Measurements from ENCODE around the gene PSMD2. TPM values are rescaled to one million over a fixed set of nuclear protein-coding genes. Genes with fewer than 3 reads are reported as not detected.

Gene PSMD2
- total RNA-seq, 1 experiment from 2014 or later, result 359 TPM

DNA sequence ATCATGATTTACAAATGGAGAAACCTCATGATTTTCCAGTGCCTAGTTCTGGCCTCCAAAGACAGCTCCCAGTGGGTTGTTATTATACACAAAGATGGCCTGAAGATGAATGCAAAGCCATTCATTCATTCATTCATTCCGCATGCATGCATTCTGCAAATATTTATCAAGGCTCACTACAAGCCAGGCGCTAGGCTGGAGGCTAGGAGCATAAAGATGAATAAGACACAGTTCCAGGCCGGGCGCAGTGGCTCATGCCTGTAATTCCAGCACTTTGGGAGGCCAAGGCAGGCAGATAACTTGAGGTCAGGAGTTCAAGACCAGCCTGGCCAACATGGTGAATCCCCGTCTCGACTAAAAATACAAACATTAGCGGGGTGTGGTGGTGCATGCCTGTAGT is 2.4 kb upstream of the PSMD2 start:
- no peak overlapping the region for H3K27ac Mint-ChIP-seq
- TF ChIP-seq, protein P1, sequence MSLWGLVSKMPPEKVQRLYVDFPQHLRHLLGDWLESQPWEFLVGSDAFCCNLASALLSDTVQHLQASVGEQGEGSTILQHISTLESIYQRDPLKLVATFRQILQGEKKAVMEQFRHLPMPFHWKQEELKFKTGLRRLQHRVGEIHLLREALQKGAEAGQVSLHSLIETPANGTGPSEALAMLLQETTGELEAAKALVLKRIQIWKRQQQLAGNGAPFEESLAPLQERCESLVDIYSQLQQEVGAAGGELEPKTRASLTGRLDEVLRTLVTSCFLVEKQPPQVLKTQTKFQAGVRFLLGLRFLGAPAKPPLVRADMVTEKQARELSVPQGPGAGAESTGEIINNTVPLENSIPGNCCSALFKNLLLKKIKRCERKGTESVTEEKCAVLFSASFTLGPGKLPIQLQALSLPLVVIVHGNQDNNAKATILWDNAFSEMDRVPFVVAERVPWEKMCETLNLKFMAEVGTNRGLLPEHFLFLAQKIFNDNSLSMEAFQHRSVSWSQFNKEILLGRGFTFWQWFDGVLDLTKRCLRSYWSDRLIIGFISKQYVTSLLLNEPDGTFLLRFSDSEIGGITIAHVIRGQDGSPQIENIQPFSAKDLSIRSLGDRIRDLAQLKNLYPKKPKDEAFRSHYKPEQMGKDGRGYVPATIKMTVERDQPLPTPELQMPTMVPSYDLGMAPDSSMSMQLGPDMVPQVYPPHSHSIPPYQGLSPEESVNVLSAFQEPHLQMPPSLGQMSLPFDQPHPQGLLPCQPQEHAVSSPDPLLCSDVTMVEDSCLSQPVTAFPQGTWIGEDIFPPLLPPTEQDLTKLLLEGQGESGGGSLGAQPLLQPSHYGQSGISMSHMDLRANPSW (CRISPR knock-in tag; conservative IDR thresholded peaks at IDR 0.05; ENCODE audit: low read depth), result no peak
- TF ChIP-seq NR2C2 (CRISPR knock-in tag; IDR thresholded peaks at IDR 0.05), result no peak
- no peak for TF ChIP-seq SMAD3 (CRISPR knock-in tag; IDR thresholded peaks at IDR 0.05; ENCODE audit: borderline replicate concordance)
- TF ChIP-seq NFATC4 (CRISPR knock-in tag; IDR thresholded peaks at IDR 0.05), result no peak
- no peak for TF ChIP-seq JAZF1 (CRISPR knock-in tag; IDR thresholded peaks at IDR 0.05)
- TF ChIP-seq ZNF263 (CRISPR knock-in tag; IDR thresholded peaks at IDR 0.05; ENCODE audit: low read depth), result no peak
- TF ChIP-seq ZNF317 (CRISPR knock-in tag; IDR thresholded peaks at IDR 0.05; ENCODE audit: borderline replicate concordance, low read depth), result no peak
- DNase-seq (ENCODE audit: low spot score), result no peak
- ChIA-PET CTCF (interaction anchor here (0.7 kb wide), 1 partner anchor 1315 kb away, joined by 3 read pairs; no protein-coding TSS in a partner anchor), POLR2A (interaction anchor here (0.6 kb wide), 1 partner anchor 407 kb away, joined by 4 read pairs; no protein-coding TSS in a partner anchor)
- peaks cover 5% of the 10 kb centered on the region; the same call in 1 of the 2 replicates for H3K27me3 Mint-ChIP-seq (ENCODE audit: low read depth)
- no peak overlapping the region for H3K4me3 Mint-ChIP-seq
- H3K9me3 Mint-ChIP-seq, result no peaks in the 10 kb centered on the region
- peaks cover 19% of the 10 kb centered on the region for H3K36me3 Mint-ChIP-seq
- no peak for ATAC-seq
- H3K4me1 Mint-ChIP-seq, result peaks cover 12% of the 10 kb centered on the region

DNA sequence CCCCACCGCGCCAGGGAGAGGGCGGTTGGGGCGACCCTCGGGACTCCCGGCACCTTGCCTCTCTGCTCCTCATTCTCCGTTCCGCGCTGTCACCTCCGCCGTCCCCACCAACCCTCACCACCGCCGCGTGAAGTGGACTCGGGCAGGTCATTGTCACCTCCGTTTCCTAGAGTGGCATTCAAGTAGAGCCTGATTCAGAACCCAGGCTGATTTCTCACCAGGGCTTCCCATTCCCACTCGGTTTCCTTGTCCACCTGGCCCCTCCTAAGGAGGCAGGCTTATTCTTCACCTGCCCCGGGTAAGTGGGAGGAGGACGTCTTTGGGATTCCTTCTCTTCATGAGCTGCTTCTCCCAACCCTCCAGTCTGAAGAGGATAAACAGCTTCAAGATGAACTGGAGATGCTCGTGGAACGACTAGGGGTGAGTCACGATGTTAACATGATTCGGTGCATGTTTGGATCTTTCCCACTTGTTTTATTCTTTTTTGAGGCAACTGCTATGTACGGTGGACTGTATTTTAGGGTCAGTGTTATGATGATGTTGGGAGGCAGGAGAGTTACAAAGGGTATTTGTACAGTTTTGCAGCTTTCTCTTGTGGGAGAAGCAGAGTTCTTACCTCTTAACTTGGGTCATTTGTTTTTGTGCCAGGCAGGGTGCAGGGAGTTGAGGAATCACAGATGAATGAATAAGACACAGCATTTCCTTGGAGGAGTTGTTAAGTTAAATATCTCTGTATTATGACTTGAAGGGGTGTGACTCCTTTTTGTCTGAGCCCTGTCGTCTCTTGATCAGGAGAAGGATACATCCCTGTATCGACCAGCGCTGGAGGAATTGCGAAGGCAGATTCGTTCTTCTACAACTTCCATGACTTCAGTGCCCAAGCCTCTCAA is 692 bp downstream of the PSMD2 start:
- CTCF ChIA-PET, result no interaction called here
- Mint-ChIP-seq H3K36me3 (peaks cover 51% of the 10 kb centered on the region), H3K27ac (peak overlapping the region; percentile 89), H3K9me3 (no peaks in the 10 kb centered on the region), H3K4me1 (peaks cover 12% of the 10 kb centered on the region), H3K27me3 (ENCODE audit: low read depth) (peaks cover 4% of the 10 kb centered on the region; the same call in 1 of the 2 replicates), H3K4me3 (peak overlapping the region; percentile 96)
- ATAC-seq (no peak), DNase-seq (ENCODE audit: low spot score) (no peak)
- 0 out of 2 replicates have a peak, but pooled peaks have one; percentile 17 for TF ChIP-seq JUN (CRISPR knock-in tag; IDR thresholded peaks at IDR 0.05)
- TF ChIP-seq, protein P2, sequence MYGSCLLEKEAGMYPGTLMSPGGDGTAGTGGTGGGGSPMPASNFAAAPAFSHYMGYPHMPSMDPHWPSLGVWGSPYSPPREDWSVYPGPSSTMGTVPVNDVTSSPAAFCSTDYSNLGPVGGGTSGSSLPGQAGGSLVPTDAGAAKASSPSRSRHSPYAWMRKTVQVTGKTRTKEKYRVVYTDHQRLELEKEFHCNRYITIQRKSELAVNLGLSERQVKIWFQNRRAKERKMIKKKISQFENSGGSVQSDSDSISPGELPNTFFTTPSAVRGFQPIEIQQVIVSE (CRISPR knock-in tag; IDR thresholded peaks at IDR 0.05; ENCODE audit: borderline replicate concordance), result no peak
- TF ChIP-seq, protein P3, sequence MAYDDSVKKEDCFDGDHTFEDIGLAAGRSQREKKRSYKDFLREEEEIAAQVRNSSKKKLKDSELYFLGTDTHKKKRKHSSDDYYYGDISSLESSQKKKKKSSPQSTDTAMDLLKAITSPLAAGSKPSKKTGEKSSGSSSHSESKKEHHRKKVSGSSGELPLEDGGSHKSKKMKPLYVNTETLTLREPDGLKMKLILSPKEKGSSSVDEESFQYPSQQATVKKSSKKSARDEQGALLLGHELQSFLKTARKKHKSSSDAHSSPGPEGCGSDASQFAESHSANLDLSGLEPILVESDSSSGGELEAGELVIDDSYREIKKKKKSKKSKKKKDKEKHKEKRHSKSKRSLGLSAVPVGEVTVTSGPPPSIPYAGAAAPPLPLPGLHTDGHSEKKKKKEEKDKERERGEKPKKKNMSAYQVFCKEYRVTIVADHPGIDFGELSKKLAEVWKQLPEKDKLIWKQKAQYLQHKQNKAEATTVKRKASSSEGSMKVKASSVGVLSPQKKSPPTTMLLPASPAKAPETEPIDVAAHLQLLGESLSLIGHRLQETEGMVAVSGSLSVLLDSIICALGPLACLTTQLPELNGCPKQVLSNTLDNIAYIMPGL (CRISPR knock-in tag; IDR thresholded peaks at IDR 0.05), result peak; percentile 16; the same call in 1 of the 2 replicates
- POLR2A ChIA-PET, result interaction anchor here (0.8 kb wide), 1 partner anchor 24 kb away, joined by 4 read pairs; no protein-coding TSS in a partner anchor

DNA sequence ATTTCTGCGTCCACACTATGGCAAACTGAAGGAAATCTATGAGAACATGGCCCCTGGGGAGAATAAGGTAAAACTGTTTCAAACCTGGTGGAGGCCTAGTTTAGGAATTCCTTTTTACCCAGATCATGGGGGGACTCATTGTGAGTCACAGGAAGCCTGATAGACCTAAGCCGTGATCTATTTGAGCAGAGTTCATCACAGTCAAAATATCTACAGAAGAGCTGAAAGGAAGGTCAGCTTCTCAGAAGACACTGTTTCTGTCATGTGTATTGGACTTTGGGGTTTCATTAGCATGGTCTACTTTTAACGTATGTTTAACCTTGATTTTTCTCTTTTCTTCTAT is 1.3 kb downstream of the PSMD2 start:
- ChIA-PET CTCF (no interaction called here), POLR2A (no interaction called here)

More for the DNA sequence above, 1.3 kb downstream of the PSMD2 start:
- H3K27me3 Mint-ChIP-seq (ENCODE audit: low read depth), result no peaks in the 10 kb centered on the region
- no peaks in the 10 kb centered on the region for H3K9me3 Mint-ChIP-seq
- H3K4me3 Mint-ChIP-seq, result peak overlapping the region; percentile 96
- peaks cover 54% of the 10 kb centered on the region for H3K36me3 Mint-ChIP-seq
- peaks cover 12% of the 10 kb centered on the region for H3K4me1 Mint-ChIP-seq
- no peak for DNase-seq (ENCODE audit: low spot score)
- peak overlapping the region; percentile 70; the same call in 1 of the 2 replicates for H3K27ac Mint-ChIP-seq
- ATAC-seq, result no peak
- TF ChIP-seq NFE2L1 (CRISPR knock-in tag; IDR thresholded peaks at IDR 0.05) (no peak), OVOL2 (CRISPR knock-in tag; IDR thresholded peaks at IDR 0.05; ENCODE audit: borderline replicate concordance) (no peak), HMGA2 (CRISPR knock-in tag; IDR thresholded peaks at IDR 0.05) (no peak)
- TF ChIP-seq, protein P4, sequence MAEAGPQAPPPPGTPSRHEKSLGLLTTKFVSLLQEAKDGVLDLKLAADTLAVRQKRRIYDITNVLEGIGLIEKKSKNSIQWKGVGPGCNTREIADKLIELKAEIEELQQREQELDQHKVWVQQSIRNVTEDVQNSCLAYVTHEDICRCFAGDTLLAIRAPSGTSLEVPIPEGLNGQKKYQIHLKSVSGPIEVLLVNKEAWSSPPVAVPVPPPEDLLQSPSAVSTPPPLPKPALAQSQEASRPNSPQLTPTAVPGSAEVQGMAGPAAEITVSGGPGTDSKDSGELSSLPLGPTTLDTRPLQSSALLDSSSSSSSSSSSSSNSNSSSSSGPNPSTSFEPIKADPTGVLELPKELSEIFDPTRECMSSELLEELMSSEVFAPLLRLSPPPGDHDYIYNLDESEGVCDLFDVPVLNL (CRISPR knock-in tag; IDR thresholded peaks at IDR 0.05; ENCODE audit: borderline replicate concordance, low read depth), result no peak
- TF ChIP-seq, protein P5, sequence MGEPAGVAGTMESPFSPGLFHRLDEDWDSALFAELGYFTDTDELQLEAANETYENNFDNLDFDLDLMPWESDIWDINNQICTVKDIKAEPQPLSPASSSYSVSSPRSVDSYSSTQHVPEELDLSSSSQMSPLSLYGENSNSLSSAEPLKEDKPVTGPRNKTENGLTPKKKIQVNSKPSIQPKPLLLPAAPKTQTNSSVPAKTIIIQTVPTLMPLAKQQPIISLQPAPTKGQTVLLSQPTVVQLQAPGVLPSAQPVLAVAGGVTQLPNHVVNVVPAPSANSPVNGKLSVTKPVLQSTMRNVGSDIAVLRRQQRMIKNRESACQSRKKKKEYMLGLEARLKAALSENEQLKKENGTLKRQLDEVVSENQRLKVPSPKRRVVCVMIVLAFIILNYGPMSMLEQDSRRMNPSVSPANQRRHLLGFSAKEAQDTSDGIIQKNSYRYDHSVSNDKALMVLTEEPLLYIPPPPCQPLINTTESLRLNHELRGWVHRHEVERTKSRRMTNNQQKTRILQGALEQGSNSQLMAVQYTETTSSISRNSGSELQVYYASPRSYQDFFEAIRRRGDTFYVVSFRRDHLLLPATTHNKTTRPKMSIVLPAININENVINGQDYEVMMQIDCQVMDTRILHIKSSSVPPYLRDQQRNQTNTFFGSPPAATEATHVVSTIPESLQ (CRISPR knock-in tag; IDR thresholded peaks at IDR 0.05), result no peak

Measured in WTC11 (cell line).